NOMO-1 (cell line): ENCODE results near the gene RIPK1.
"Not testable (repeated sequence)": the region's sequence is repeated elsewhere in the genome, so short reads cannot be mapped to it uniquely, and the experiment has no call there.

ENCODE experiments used
- DNase-seq, 2 experiments: peaks; one replicate each; lab custom pipeline; 2025; ENCODE audit not compliant: unreplicated experiment in 2 of 2; lab: John Stamatoyannopoulos, UW

RIPK1 gene

DNA sequence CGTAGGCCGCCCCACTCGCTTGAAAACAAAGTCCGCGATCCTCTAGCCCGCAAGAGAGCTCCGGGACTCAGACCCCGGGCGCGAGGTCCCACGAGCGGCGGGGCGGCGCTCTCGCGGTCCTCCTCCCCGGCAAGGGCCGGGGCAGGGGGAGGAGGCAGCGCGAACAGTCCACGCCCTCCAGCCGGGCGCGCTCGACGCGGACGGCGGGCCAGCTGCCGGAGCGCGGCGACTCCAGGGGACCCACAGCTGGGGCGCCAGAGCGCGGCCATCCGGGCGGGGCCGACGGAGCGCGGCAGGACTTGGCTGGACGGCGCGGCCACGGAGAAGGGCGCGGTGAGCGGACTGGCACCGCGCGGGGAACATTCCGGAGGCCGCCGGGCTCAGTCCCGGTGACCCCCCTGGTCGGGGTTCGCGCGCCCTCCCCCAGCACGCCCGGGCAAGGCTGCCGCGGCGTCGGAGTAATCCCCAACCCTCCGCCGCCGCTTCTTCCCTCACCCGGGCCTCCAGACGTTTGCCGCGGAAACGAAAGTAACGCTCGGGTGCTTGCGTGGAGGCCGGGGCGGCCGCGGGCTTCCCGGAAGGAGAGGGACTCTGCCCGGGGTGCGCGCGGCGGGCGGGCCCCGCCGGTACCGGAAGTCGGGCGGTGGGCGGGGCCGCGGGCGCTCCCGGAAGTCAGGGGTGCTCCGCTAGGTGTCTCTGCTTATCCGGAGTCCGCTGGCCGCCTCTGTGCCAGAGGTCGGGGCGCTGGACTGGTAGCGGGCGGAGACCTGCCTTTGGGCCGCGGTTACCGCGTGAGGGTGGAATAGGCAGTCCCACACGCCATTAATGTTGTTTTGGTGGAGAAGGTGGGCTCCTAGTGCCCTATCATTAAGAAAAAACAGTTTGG, at the start of gene RIPK1:
RIPK1 (plus strand) TSS at position 166 of the 886 bp plus-strand sequence. CDS start 8,330 bp downstream, outside the sequence.
- peak; percentile 83 to 93 for DNase-seq

DNA sequence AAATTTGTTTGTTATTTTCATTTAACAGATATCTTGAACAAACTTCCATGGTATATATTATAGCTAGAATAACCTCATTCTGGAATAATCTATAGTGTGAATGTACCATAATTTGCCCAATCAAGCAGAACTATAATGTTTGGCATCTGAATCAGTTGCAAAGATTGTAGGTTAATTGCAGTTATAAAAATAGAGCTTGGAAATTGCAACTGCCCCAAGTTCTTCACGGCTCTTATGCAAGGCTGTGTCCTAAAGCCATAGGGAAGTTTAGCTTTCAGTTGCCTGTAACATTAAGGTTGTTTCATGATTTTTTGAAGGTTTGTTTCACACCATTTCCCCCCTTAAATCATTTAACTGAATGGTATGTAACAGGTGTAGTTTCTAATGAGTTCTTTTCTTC, 49.2 kb upstream of the RIPK1 start:
- peak; percentile 38 to 65 for DNase-seq

DNA sequence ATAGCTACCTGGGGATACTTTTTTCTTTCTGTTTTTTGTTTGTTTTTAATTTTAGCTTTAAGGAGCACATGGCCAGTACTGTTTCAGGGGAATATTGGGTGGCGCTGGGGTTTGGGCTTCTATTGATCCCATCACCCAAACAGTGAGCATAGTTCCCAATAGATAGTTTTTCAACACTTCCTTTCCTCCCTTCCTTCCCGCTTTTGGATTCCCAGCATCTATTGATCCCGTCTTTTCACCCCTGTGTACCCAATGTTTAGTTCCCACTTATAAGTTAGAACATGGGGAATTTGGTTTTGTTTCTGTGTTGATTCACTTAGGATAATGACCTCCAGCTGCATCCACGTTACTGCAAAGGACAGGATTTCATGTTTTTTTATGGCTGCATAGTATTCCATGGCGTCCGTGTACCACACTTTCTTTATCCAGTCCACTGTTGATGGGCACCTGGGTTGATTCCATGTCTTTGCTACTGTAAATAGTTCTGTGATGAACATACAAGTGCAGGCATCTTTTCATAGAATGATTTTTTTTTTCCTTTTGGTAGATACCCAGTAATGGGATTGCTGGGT, 48.5 kb upstream of the RIPK1 start:
- DNase-seq, result no peak

- DNase-seq, result not testable (repeated sequence)
Measured at GRCh38 chr6:3020976-3021598, 47.2 kb upstream of the RIPK1 start.

- DNase-seq, result peak in 1 of 2 experiments; percentile 37
Measured at GRCh38 chr6:3022765-3023662, 45.3 kb upstream of the RIPK1 start.

DNA sequence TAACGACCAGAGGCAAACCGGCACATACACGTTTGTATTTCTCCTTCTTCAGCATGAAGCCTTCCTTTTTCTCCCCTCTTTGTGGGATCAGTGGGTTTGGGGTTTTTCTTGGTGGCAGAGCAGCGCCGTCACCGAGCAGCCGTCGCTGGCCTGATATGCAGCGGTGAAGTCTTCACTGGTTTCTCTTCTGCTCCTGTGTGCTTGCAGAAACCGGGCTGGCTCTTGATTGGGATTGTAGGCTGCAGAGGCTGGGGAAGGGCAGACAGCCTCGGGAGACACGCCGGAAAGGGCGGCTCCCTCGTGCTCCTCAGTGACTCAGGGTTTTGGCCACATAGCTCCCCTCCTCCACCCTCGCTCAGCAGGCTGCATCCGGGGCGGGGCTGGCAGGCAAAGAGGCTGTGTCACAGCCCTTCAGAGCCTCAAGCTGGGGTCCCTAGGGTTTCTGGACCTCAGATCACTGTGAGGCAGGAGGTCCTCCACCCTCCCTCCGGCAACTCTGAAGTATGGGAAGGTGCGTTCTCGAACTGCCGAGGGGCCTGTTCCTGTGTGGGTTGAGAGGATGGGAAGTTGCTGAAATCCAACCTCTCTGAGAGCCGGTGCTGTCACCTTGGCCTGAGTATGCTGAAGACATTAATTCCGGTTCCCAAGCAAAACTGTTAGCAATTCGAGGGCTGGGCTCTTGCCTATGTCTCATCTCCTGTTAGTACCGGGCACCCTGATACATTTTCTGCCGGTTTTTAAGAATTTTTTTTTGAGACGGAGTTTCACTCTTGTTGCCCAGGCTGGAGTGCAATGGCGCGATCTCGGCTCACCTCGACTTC, 44.4 kb upstream of the RIPK1 start:
- peak; percentile 94 to 96 for DNase-seq

GRCh38 chr6:3026791-3027626, 41.3 kb upstream of the RIPK1 start:
- peak; percentile 74 to 85 for DNase-seq

DNA sequence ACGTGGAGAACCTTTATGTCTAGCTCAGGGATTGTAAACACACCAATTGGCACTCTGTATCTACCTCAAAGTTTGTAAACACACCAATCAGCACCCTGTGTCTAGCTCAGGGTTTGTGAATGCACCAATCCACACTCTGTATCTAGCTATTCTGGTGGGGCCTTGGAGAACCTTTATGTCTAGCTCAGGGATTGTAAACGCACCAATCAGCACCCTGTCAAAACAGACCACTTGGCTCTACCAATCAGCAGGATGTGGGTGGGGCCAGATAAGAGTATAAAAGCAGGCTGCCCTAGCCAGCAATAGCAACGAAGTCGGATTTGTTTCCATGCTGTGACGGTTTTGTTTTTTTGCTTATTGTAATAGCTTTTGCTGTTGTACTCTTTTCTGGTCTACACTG, 40.1 kb upstream of the RIPK1 start:
- DNase-seq, result not testable (repeated sequence)

DNA sequence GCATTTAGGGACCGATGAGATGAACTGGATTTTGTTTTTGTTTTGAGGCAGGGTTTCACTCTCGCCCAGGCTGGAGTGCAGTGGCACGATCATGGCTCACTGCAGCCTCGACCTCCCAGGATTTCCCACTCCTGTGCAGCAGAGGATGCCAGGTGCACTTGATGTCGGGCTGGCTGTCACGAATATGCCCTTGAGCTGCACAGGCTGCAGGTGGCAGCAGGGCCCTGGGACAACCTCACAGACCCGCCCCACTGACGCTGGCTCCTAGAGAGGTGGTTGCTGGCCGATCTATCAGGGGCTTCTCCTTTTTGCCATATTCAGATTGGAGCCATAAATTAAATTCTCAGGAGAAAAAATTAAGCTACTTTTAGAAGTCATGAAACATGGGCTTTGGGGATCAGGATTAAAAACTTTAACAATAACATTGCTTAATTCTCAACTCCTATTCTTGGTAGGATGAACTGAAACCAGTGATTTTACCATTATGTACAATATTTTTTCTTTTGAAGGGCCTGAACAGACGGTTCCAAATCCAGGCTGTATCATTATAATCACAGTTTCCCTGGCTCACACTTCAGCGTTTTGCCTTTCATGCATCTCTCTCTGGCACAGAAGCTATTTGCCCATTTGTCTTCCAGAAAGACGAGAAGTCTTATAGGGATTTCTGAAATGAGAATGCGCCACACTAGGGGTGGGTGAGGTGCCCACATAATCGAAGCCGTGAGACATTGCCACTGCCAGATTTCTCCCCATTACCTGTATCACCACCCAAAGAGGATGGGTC, 36.2 kb upstream of the RIPK1 start:
- no peak for DNase-seq

DNA sequence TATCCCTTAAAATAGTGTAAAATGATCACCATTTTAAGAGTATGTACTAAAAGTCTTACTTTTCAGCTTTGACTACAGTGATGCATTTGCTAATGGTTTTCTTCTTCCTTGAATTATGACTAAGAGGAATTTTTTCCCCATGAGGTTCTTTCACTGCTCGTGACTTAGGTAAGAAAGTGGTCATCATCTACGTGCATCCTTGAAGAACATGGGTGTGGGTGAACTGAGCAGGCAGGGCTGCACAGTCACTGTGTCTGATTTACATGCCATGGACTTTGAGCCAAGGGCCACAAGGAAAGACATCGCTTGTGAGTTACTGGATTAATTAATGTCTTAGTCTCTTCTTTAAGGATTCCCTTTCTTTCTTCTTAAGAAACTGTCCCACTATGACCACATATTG, 35.3 kb upstream of the RIPK1 start:
- no peak for DNase-seq

DNA sequence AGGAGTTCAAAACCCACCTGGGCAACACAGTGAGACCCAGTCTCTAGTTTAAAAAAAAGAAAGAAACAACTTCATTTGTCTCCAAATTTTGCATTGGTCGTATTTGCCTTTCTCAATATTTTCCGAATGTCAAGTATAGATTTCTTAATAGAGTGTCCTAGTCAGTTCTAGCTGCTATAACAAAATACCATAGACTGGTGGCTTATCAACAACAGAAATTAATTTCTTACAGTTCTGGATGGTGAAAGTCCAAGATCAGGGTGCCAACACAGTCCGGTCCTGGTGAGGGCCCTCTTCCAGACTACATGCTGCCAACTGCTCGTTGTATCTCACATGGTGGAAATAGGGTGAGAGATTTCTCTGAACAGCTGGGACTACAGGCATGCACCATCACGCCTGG, 34.6 kb upstream of the RIPK1 start:
- DNase-seq, result no peak

DNA sequence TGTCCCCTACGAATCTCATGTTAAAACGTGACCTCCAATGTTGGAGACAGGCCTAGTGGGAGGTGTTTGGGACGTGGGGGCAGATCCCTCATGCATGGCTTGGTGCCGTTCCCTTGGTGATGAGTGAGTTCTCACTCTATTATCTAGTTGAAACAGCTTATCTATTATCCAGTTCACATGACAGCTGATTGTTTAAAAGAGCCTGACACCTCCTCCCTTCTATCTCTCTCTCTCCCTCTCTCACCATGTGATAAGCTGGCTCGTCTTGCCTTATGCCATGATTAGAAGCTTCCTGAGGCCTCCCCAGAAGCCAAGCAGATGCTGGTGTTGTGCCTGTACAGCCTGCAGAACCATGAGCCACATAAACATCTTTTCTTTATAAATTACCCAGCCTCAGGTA, 32.9 kb upstream of the RIPK1 start:
- DNase-seq, result no peak

DNA sequence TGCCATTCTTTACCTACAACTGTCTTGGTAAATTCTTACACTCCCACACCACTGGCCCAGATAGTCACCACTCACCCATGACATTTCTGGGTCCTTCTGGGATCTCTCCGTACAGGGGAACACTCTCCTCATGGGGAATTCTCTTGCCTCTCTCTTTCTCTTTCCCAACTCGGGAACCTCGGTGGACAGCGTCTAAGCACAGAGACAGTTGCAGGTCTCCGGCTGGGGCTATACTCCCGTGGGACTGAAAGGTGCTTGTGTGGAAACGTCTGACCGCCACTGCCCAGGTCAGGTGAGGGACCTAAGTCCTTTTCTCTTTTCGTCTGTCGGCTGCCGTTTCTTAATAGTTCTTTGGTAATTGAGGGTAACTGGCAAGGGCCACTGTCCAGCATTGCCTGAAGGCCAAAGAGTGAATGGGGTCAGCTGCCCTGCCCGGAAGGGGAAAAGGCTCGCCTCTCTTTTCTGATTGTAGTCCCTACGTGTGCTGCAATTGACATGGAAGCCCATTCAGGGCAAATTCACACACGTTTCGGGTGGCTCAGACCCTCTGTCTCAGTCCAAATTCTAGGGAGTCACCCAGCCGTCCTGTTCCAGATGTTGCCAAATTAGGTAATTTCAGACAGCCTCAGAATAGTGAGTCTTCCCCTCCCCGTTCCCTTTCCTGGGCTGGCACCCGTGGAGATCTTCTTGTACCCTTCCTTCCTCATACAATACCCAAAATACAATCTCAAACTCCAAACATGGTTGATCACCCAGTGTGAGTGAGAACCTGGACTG, 31.2 kb upstream of the RIPK1 start:
- DNase-seq, result no peak

- DNase-seq, result no peak
Measured at GRCh38 chr6:3037638-3038365, 30.5 kb upstream of the RIPK1 start.

DNA sequence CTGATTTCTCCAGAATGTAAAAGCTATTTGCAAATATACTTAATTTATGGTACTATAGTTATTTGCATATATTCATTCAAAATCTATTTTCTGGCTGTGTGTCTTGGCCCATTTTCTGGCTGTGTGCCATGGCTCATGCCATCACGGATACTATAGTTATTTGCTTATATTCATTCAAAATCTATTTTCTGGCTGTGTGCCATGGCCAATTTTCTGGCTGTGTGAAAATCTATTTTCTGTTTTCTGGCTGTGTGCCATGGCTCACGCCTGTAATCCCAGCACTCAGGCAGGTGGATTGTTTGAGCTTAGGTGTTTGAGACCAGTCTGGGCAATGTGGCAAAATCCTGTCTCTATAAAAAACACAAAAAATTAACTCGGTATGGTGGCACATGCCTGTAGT, 28.9 kb upstream of the RIPK1 start:
- DNase-seq, result no peak

- DNase-seq, result no peak
Measured at GRCh38 chr6:3041147-3041546, 27.1 kb upstream of the RIPK1 start.

- no peak for DNase-seq
Measured at GRCh38 chr6:3041606-3042005, 26.7 kb upstream of the RIPK1 start.
